ENCODE results near the gene KCNA5.

Gene KCNA5

GRCh38 chr12:5068619-5069018, 24.9 kb downstream of the KCNA5 start:
- H3K4me3 ChIP-seq (ENCODE audit: low read depth, low read length) = no peak overlapping the region
- no peak for DNase-seq (ENCODE audit: low read depth)
- TF ChIP-seq, protein P1, sequence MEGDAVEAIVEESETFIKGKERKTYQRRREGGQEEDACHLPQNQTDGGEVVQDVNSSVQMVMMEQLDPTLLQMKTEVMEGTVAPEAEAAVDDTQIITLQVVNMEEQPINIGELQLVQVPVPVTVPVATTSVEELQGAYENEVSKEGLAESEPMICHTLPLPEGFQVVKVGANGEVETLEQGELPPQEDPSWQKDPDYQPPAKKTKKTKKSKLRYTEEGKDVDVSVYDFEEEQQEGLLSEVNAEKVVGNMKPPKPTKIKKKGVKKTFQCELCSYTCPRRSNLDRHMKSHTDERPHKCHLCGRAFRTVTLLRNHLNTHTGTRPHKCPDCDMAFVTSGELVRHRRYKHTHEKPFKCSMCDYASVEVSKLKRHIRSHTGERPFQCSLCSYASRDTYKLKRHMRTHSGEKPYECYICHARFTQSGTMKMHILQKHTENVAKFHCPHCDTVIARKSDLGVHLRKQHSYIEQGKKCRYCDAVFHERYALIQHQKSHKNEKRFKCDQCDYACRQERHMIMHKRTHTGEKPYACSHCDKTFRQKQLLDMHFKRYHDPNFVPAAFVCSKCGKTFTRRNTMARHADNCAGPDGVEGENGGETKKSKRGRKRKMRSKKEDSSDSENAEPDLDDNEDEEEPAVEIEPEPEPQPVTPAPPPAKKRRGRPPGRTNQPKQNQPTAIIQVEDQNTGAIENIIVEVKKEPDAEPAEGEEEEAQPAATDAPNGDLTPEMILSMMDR (conservative IDR thresholded peaks at IDR 0.05; ENCODE audit: low read depth, low read length) = no peak

DNA sequence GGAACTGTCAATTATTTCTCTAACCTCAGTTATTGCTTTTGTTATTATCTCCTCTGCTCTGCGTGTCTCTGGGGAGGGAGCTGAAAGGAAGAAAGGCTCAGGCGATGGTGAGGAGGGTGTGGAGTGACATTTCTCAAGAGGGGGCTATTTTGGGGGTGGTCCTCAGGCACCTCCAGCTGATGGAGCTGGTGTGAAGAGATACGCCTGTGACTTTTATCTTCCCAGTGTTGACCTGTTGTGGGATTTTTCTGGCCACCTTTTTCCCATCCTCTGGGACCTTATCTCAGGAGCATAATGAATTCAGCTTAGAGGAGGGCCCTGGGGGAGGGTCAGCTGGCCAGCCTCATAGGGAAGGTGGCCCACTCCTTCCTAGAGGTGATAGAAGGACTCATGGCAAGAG, 26.4 kb downstream of the KCNA5 start:
- no peak for DNase-seq (ENCODE audit: low read depth)
- H3K4me3 ChIP-seq (ENCODE audit: low read depth, low read length) = no peak overlapping the region
- TF ChIP-seq, protein P1 (conservative IDR thresholded peaks at IDR 0.05; ENCODE audit: low read depth, low read length) = no peak

DNA sequence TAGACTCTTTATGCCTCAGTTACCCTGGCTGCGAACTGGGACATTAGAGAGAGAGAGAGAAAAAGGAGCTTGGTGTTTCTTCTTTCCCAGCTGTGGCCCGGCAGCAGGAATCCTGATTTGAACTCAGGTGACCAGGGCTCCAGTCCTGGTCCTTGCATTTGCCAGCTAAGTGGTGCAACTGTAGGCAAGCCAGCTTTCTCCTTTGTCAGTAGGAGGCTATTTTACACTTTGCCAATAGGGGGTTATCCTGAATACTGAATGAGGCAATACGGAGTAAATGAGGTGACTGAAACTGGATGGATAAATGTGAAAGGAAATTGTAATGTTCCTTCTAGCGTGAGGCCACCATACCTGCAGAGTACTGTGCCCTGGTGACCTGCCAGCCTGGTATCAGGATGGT, 27.8 kb downstream of the KCNA5 start:
- no peak for DNase-seq (ENCODE audit: low read depth)
- TF ChIP-seq, protein P1 (conservative IDR thresholded peaks at IDR 0.05; ENCODE audit: low read depth, low read length) = no peak
- H3K4me3 ChIP-seq (ENCODE audit: low read depth, low read length) = no peak overlapping the region

GRCh38 chr12:5072311-5072710, 28.6 kb downstream of the KCNA5 start:
- TF ChIP-seq, protein P1 (conservative IDR thresholded peaks at IDR 0.05; ENCODE audit: low read depth, low read length) = no peak
- H3K4me3 ChIP-seq (ENCODE audit: low read depth, low read length) = no peak overlapping the region
- DNase-seq (ENCODE audit: low read depth) = no peak

DNA sequence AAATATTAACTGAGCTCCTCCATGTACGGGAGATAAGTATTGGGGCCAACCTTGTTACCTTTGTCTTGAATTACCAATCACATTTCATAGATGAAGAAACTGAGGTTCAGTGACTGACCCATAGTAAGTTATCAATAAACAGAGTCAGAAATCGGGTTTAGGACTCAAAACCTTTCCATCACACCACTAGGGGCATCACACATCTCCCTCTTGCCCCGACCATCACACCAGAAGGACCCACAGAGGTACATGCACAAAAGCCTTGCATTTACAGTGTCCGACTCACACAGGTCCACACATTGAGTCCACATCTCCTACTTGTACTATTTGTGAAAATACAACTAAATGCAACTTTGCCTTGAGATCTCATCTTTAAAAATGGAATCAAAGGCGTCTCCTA, 29.4 kb downstream of the KCNA5 start:
- no peak for DNase-seq (ENCODE audit: low read depth)
- H3K4me3 ChIP-seq (ENCODE audit: low read depth, low read length) = no peak overlapping the region
- TF ChIP-seq, protein P1 (conservative IDR thresholded peaks at IDR 0.05; ENCODE audit: low read depth, low read length) = peak; percentile 11

DNA sequence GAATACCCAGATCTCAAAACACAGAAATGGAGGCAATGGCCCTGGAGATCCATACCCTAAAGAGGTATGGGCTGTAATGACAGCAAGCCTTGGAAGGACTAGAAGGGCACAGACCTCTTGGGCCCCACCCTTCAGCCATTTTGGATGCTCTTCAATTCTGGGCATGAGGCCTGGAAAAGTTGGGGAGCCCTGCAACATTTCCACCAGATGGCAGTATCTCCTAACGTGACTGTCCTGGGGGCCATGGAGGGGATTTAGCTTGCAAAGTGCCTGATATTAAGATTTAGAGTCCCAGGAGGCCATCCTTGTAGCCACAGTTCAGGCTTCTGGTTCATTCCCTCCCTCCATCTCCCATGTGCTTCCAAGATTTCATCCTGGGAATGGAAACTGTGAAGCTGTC, 30.2 kb downstream of the KCNA5 start:
- peak; percentile 8 for DNase-seq (ENCODE audit: low read depth)
- TF ChIP-seq, protein P1 (conservative IDR thresholded peaks at IDR 0.05; ENCODE audit: low read depth, low read length) = peak; percentile 44
- H3K4me3 ChIP-seq (ENCODE audit: low read depth, low read length) = no peak overlapping the region

- no peak overlapping the region for H3K4me3 ChIP-seq (ENCODE audit: low read depth, low read length)
- TF ChIP-seq, protein P1 (conservative IDR thresholded peaks at IDR 0.05; ENCODE audit: low read depth, low read length) = no peak
Measured at GRCh38 chr12:5076761-5077160, 33.1 kb downstream of the KCNA5 start.

More at GRCh38 chr12:5076761-5077160, 33.1 kb downstream of the KCNA5 start:
- no peak for DNase-seq (ENCODE audit: low read depth)

Data from choroid plexus epithelial cell (primary cell).